Measurements from ENCODE around the gene FAM219A. TPM values are rescaled to one million over a fixed set of nuclear protein-coding genes. Genes with fewer than 3 reads are reported as not detected.

Gene FAM219A
- total RNA-seq, 2 experiments from 2014 or later, result 6.5 to 12.7 TPM

DNA sequence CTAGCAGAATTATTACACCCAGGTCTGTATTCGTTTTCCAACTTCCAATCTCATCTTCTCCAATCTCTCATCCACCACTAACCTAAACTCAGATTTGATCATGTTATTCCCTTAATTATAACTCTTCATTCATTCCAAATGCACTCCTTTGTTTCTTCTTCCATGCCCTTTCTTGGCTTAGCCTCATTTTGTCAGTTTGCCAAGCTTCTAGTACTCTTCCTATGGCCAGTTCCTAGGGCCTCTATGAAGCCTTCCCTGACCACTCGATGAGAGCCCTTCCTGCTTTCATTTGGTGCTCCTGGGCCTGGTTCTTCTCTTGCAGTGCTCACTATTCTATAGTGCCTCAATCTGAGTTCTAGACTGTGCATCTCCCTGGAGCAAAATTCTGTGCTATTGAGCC is 5.8 kb downstream of the FAM219A start:
- H3K9me3 ChIP-seq (ENCODE audit: low read length), result no peaks in the 10 kb centered on the region
- H3K4me1 ChIP-seq (ENCODE audit: insufficient read depth, low read length, poor library complexity, severe bottlenecking), result peaks cover 17% of the 10 kb centered on the region
- H4K20me1 ChIP-seq (ENCODE audit: insufficient read depth, low read length), result no peaks in the 10 kb centered on the region
- no peaks in the 10 kb centered on the region for H3K79me2 ChIP-seq (ENCODE audit: insufficient read depth, low read depth, low read length)
- H3K27ac ChIP-seq (ENCODE audit: low read depth, low read length, poor library complexity, severe bottlenecking), result no peak overlapping the region
- H3K4me3 ChIP-seq (ENCODE audit: low read depth, low read length, poor library complexity, severe bottlenecking), result no peak overlapping the region
- BruUV-seq (replicated peaks), result no TSS peak
- H3K9me2 ChIP-seq (ENCODE audit: insufficient read depth, low read length), result no peaks in the 10 kb centered on the region
- H3K36me3 ChIP-seq (ENCODE audit: insufficient read depth, low read length), result no peaks in the 10 kb centered on the region
- CTCF ChIA-PET (ENCODE audit: unreplicated experiment), result no interaction called here
- POLR2A ChIA-PET, result interaction anchor here (1.5 kb wide), 1 partner anchor 11 kb away, joined by 3 read pairs; no protein-coding TSS in a partner anchor
- TF ChIP-seq, protein P1, sequence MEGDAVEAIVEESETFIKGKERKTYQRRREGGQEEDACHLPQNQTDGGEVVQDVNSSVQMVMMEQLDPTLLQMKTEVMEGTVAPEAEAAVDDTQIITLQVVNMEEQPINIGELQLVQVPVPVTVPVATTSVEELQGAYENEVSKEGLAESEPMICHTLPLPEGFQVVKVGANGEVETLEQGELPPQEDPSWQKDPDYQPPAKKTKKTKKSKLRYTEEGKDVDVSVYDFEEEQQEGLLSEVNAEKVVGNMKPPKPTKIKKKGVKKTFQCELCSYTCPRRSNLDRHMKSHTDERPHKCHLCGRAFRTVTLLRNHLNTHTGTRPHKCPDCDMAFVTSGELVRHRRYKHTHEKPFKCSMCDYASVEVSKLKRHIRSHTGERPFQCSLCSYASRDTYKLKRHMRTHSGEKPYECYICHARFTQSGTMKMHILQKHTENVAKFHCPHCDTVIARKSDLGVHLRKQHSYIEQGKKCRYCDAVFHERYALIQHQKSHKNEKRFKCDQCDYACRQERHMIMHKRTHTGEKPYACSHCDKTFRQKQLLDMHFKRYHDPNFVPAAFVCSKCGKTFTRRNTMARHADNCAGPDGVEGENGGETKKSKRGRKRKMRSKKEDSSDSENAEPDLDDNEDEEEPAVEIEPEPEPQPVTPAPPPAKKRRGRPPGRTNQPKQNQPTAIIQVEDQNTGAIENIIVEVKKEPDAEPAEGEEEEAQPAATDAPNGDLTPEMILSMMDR (conservative IDR thresholded peaks at IDR 0.05; ENCODE audit: low read length), result no peak
- no peak for TF ChIP-seq EZH2phosphoT487 (IDR thresholded peaks at IDR 0.05; ENCODE audit: borderline replicate concordance, low read depth, low read length)
- DNase-seq (ENCODE audit: low spot score), result no peak
- intact Hi-C loops (cut with micrococcal nuclease; ENCODE audit: unreplicated experiment), result no loop called here
- no peak overlapping the region for H2AFZ ChIP-seq (ENCODE audit: low read length)
- no peak overlapping the region for H3K4me2 ChIP-seq (ENCODE audit: low read length)

DNA sequence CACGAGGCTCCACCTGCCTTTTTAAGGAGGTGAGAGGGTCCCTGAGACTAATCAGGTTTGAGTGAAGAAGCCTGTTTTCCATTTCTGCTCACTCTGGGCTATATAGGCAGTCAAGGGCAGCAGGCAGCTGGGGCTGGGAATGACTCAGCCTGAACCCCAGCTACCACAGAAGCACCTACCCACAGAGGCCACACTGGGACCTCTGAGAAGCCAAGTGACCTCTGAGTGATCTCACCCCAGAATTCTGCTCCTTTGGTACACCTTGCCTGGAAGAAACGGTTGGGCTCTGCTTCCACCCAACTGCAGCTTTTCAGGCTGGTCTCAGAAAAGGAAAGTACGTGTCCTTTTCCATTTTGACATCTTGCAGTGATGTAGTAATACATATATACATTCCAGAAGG is 6.8 kb downstream of the FAM219A start:
- Histone ChIP-seq H3K4me1 (ENCODE audit: insufficient read depth, low read length, poor library complexity, severe bottlenecking) (peaks cover 7% of the 10 kb centered on the region), H2AFZ (ENCODE audit: low read length) (no peak overlapping the region), H3K9me3 (ENCODE audit: low read length) (no peaks in the 10 kb centered on the region), H3K4me3 (ENCODE audit: low read depth, low read length, poor library complexity, severe bottlenecking) (no peak overlapping the region), H4K20me1 (ENCODE audit: insufficient read depth, low read length) (no peaks in the 10 kb centered on the region), H3K4me2 (ENCODE audit: low read length) (no peak overlapping the region), H3K27ac (ENCODE audit: low read depth, low read length, poor library complexity, severe bottlenecking) (no peak overlapping the region), H3K36me3 (ENCODE audit: insufficient read depth, low read length) (no peaks in the 10 kb centered on the region), H3K79me2 (ENCODE audit: insufficient read depth, low read depth, low read length) (no peaks in the 10 kb centered on the region), H3K9me2 (ENCODE audit: insufficient read depth, low read length) (no peaks in the 10 kb centered on the region)
- ChIA-PET CTCF (ENCODE audit: unreplicated experiment) (interaction anchor here (0.5 kb wide), 1 partner anchor 16 kb away, joined by 4 read pairs; no protein-coding TSS in a partner anchor), POLR2A (interaction anchor here (0.6 to 1.5 kb wide), 3 partner anchors 12 to 199 kb away, joined by 3 read pairs; no protein-coding TSS in a partner anchor)
- BruUV-seq (replicated peaks), result no TSS peak
- DNase-seq (ENCODE audit: low spot score), result no peak
- intact Hi-C loops (cut with micrococcal nuclease; ENCODE audit: unreplicated experiment), result no loop called here
- no peak for TF ChIP-seq EZH2phosphoT487 (IDR thresholded peaks at IDR 0.05; ENCODE audit: borderline replicate concordance, low read depth, low read length)
- TF ChIP-seq, protein P1 (conservative IDR thresholded peaks at IDR 0.05; ENCODE audit: low read length), result no peak

DNA sequence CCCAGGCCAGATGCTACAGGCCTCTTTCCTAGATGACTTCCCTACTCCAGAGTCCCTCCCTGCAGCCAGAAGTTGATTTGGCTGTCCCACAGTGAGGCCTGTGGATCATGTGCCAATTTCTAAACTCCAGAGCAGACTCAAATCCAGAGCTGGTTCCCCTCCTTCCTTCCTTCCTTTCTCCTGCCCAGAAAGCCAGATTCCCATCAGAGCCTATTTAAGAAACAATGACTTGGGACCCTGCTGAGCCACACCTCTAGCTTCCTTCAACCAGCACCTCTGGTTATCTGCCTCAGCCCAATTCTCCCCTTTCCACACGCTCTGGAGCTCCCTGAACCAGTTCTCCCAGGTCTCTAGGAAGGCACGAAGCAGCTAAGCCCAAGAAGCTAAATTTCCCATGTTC is 7.2 kb downstream of the FAM219A start:
- intact Hi-C loops (cut with micrococcal nuclease; ENCODE audit: unreplicated experiment), result no loop called here
- Histone ChIP-seq H3K79me2 (ENCODE audit: insufficient read depth, low read depth, low read length) (no peaks in the 10 kb centered on the region), H3K4me3 (ENCODE audit: low read depth, low read length, poor library complexity, severe bottlenecking) (no peak overlapping the region), H3K36me3 (ENCODE audit: insufficient read depth, low read length) (no peaks in the 10 kb centered on the region), H3K9me2 (ENCODE audit: insufficient read depth, low read length) (no peaks in the 10 kb centered on the region), H3K4me2 (ENCODE audit: low read length) (no peak overlapping the region), H3K4me1 (ENCODE audit: insufficient read depth, low read length, poor library complexity, severe bottlenecking) (peaks cover 3% of the 10 kb centered on the region), H3K27ac (ENCODE audit: low read depth, low read length, poor library complexity, severe bottlenecking) (no peak overlapping the region), H3K9me3 (ENCODE audit: low read length) (no peaks in the 10 kb centered on the region), H2AFZ (ENCODE audit: low read length) (no peak overlapping the region), H4K20me1 (ENCODE audit: insufficient read depth, low read length) (no peaks in the 10 kb centered on the region)
- no peak for TF ChIP-seq EZH2phosphoT487 (IDR thresholded peaks at IDR 0.05; ENCODE audit: borderline replicate concordance, low read depth, low read length)
- TF ChIP-seq, protein P1 (conservative IDR thresholded peaks at IDR 0.05; ENCODE audit: low read length), result no peak
- ChIA-PET POLR2A (interaction anchor here (0.6 kb wide), 2 partner anchors 17 to 199 kb away, joined by 3 read pairs; no protein-coding TSS in a partner anchor), CTCF (ENCODE audit: unreplicated experiment) (interaction anchor here (0.5 kb wide), 1 partner anchor 16 kb away, joined by 4 read pairs; no protein-coding TSS in a partner anchor)
- no TSS peak for BruUV-seq (replicated peaks)
- DNase-seq (ENCODE audit: low spot score), result no peak
